ENCODE results near the gene RGS12.

The RGS12 gene

GRCh38 chr4:3247399-3248177, 45.2 kb upstream of the RGS12 start:
- no peak for DNase-seq (ENCODE audit: low read depth)
- no peak for TF ChIP-seq CTCF (IDR thresholded peaks at IDR 0.05; ENCODE audit: insufficient read depth, low read depth, low read length, missing control alignments)
- H3K4me3 ChIP-seq (ENCODE audit: low read depth, low read length) = no peak overlapping the region

DNA sequence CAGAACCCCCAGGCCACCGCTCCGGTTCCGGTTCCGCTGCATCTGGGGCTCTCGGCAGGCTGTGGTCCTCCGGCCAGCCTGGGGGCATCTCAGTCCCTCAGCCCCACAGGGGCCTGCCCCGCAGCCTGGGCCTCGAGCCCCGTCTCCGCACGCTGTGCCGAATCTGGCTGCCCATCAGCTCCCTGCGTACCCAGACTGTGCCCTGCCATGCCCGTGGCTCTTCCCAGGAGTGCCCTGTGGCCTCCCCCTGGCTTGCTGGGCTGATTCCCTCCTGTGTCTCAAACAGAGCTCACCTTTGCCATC, 44.7 kb upstream of the RGS12 start:
- H3K4me3 ChIP-seq (ENCODE audit: low read depth, low read length) = no peak overlapping the region
- no peak for TF ChIP-seq CTCF (IDR thresholded peaks at IDR 0.05; ENCODE audit: insufficient read depth, low read depth, low read length, missing control alignments)
- no peak for DNase-seq (ENCODE audit: low read depth)

DNA sequence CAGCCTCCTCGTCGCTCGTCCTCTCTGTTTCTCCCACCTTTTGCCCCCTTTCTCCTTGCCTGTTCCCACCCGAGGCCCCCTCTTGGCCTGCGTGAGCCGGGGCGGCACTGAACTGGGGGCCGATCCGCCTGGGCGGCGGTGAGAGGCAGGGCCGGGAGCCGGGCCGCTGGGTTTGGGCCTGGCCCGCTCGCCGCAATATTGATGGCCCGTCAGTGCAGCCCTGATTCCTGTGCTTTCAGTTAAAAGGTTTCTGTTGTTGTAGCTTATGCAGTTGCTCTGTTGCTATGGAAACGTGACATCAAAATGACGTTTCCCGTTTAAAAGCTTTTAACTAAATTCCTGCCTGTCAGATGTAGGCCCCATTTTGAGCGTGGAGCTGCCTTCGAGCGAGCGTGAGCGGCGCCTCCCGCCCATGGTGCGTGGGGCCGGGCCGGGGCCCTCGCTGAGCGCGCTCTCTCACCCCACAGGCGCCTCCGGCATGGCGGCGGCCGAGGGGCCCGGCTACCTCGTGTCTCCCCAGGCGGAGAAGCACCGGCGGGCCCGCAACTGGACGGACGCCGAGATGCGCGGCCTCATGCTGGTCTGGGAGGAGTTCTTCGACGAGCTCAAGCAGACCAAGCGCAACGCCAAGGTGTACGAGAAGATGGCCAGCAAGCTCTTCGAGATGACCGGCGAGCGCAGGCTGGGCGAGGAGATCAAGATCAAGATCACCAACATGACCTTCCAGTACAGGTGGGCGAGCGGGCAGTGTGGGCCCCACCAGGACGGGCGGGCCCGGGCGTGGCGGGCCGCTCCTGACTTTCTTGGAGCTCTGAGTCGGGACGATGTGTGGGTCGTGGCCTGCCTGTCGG, 43.8 kb upstream of the RGS12 start, which contains the start of gene MSANTD1:
Gene MSANTD1, plus strand, starts transcription at position 349 of the 851 bp plus-strand sequence. Its CDS starts 64 bp downstream, at position 413.
- no peak within 1 kb of the TSS for H3K4me3 ChIP-seq (ENCODE audit: low read depth, low read length)
- DNase-seq (ENCODE audit: low read depth) = no peak
- no peak for TF ChIP-seq CTCF (IDR thresholded peaks at IDR 0.05; ENCODE audit: insufficient read depth, low read depth, low read length, missing control alignments)

- DNase-seq (ENCODE audit: low read depth) = no peak
- no peak for TF ChIP-seq CTCF (IDR thresholded peaks at IDR 0.05; ENCODE audit: insufficient read depth, low read depth, low read length, missing control alignments)
- H3K4me3 ChIP-seq (ENCODE audit: low read depth, low read length) = no peak overlapping the region
Observed at GRCh38 chr4:3249711-3250437, 42.9 kb upstream of the RGS12 start.

DNA sequence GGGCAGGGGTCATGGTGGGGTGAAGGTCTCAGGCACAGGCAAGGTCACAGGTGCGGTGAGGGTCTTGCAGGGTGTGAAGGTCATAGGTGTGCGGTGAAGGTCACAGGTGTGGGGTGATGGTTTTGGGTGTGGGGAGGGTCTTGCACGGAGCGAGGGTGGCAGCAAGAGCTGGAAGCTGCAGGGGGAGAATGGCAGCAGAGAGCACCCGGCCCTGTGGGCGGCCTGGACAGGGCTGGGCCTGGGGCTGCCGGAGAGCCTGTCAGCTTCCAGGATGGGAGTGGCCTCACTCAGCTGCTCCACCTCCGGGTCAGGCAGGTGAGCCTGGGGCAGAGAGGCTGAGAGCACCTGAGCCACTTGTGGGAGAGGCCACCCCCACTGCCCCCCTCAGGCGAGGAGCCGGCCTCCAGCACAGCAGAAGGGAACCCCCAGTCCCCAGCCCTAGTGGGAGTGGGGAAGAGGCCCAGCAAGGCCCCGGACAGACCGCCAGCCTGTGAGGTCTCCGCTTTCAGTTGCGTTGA, 42.3 kb upstream of the RGS12 start:
- no peak for DNase-seq (ENCODE audit: low read depth)
- no peak for TF ChIP-seq CTCF (IDR thresholded peaks at IDR 0.05; ENCODE audit: insufficient read depth, low read depth, low read length, missing control alignments)
- no peak overlapping the region for H3K4me3 ChIP-seq (ENCODE audit: low read depth, low read length)

DNA sequence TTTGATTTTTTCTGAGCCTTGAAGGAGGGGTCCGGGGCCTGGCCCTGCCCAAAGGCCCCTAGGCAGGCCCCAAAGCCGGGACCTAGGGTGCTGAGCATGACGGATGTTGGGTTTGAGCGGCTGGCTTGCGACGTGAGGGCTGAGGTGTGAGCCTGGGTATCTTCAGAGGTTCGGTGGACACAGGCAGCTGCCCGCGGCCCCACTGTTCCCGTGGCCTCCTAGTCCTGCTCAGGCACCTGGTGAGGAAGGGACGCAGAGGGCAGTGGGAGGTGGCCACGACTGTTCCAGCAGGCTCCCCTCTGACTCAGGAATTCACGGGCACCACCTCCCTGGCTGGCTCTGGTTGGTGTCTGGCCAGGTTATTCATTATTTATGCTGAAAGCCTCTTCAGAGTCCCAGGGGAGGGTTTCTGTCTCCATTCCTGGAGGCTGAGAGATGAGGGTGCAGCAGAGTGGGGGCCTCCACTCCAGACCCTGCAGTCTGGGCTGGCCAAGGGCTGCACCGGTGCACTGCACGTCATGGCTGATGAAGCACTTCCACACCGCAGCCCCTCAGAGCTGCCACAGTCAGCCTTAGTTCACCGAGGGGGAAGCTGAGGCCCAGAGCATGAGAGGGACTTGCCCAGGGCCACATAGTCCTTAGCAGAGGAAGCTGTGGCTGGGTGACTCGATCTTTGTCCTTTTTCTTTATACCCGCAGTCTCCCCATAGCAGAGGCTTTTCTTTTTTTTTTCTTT, 41.7 kb upstream of the RGS12 start:
- no peak overlapping the region for H3K4me3 ChIP-seq (ENCODE audit: low read depth, low read length)
- TF ChIP-seq CTCF (IDR thresholded peaks at IDR 0.05; ENCODE audit: insufficient read depth, low read depth, low read length, missing control alignments) = no peak
- DNase-seq (ENCODE audit: low read depth) = no peak

All from GM12865 (cell line).